GM04503 (cell line): Measurements from ENCODE around the gene CHMP3.
"Not testable (repeated sequence)": the region's sequence is repeated elsewhere in the genome, so short reads cannot be mapped to it uniquely, and the experiment has no call there.

ENCODE experiments used
- DNase-seq: peaks from one replicate; pipeline ENCODE4 v3.0.0-alpha.2; 2012; ENCODE audit warnings: low read depth

Gene CHMP3

GRCh38 chr2:86562922-86563649 lies at the start of gene CHMP3:
CHMP3 (minus strand) TSS chr2:86563443; CDS start chr2:86563348, 95 bp downstream.
- peak; percentile 77 for DNase-seq

- no peak for DNase-seq
Observed at GRCh38 chr2:86610871-86611270, 47.6 kb upstream of the CHMP3 start.

- DNase-seq, result no peak
Observed at GRCh38 chr2:86608832-86609410, 45.7 kb upstream of the CHMP3 start.

GRCh38 chr2:86603905-86604304 lies 40.7 kb upstream of the CHMP3 start:
- DNase-seq, result no peak

GRCh38 chr2:86598966-86599365 lies 35.7 kb upstream of the CHMP3 start:
- no peak for DNase-seq

GRCh38 chr2:86596118-86596517 lies 32.9 kb upstream of the CHMP3 start:
- DNase-seq, result no peak

- no peak for DNase-seq
Observed at GRCh38 chr2:86593266-86593665, 30.0 kb upstream of the CHMP3 start.

- DNase-seq, result no peak
Observed at GRCh38 chr2:86592547-86593230, 29.4 kb upstream of the CHMP3 start.

GRCh38 chr2:86589701-86590100 lies 26.5 kb upstream of the CHMP3 start:
- not testable (repeated sequence) for DNase-seq

GRCh38 chr2:86584151-86584913 lies 21.1 kb upstream of the CHMP3 start:
- peak; percentile 3 for DNase-seq

GRCh38 chr2:86580560-86580959 lies 17.3 kb upstream of the CHMP3 start:
- DNase-seq, result no peak

GRCh38 chr2:86577817-86578456 lies 14.7 kb upstream of the CHMP3 start:
- DNase-seq, result no peak

- DNase-seq, result no peak
Observed at GRCh38 chr2:86570059-86570458, 6.8 kb upstream of the CHMP3 start.

GRCh38 chr2:86566821-86567190 lies 3.6 kb upstream of the CHMP3 start:
- DNase-seq, result no peak

- DNase-seq, result no peak
Observed at GRCh38 chr2:86566158-86566820, 3.0 kb upstream of the CHMP3 start.

GRCh38 chr2:86563650-86564061 lies 413 bp upstream of the CHMP3 start:
- no peak for DNase-seq

- no peak for DNase-seq
Observed at GRCh38 chr2:86562485-86562921, 740 bp downstream of the CHMP3 start.

GRCh38 chr2:86557836-86558235 lies 5.4 kb downstream of the CHMP3 start:
- DNase-seq, result no peak

- no peak for DNase-seq
Observed at GRCh38 chr2:86556508-86556907, 6.7 kb downstream of the CHMP3 start.

- no peak for DNase-seq
Observed at GRCh38 chr2:86552889-86553288, 10.4 kb downstream of the CHMP3 start.

GRCh38 chr2:86549963-86550725 lies 13.1 kb downstream of the CHMP3 start:
- DNase-seq, result not testable (repeated sequence)
